CD4-positive, alpha-beta T cell (primary cell): ENCODE results near the gene NEB. TPM values are rescaled to one million over a fixed set of nuclear protein-coding genes. Genes with fewer than 3 reads are reported as not detected.

Source experiments
- ATAC-seq: fragments of 200-7000 bp; cut with Tn5 transposase; one replicate; pipeline ENCODE4 v1.10.0; 2022; ENCODE audit warnings: mild to moderate bottlenecking; ENCODE audit not compliant: poor library complexity
- CTCF ChIA-PET: fragments of 350-600 bp; sonication (Branson Sonifier 250); formaldehyde crosslinking; loops from one replicate; lab custom pipeline; 2021; ENCODE audit warnings: antibody characterized with exemption, inconsistent platforms; lab: Charles Lee
- POLR2A ChIA-PET: fragments of 350-600 bp; sonication (Branson Sonifier 250); formaldehyde crosslinking; loops from one replicate; lab custom pipeline; 2021; ENCODE audit warnings: antibody characterized with exemption, inconsistent platforms; lab: Charles Lee
- DNase-seq, 14 experiments: peaks; one replicate each; pipeline ENCODE4 v3.0.0-alpha.2; 2013 to 2020; ENCODE audit warnings: mixed read lengths in 2 of 14
- H3K27ac ChIP-seq, 2 donors: one replicate each; pipeline versions ENCODE4 v1.5.1 to v1.7.0; 2013; ENCODE audit warnings: low read length in 2 of 2, low read depth in 1 of 2, mild to moderate bottlenecking in 1 of 2
- H3K27me3 ChIP-seq, 2 experiments: 1 replicate in 1 of 2; 2 replicates in 1 of 2; pipeline versions ENCODE4 v1.6.1 to v1.7.0; 2013; ENCODE audit warnings: low read length in 2 of 2, control low read depth in 1 of 2, mild to moderate bottlenecking in 1 of 2, moderate library complexity in 1 of 2; ENCODE audit not compliant: insufficient read depth in 2 of 2, control insufficient read depth in 1 of 2
- H3K36me3 ChIP-seq: one replicate; pipeline ENCODE4 v1.6.1; 2013; ENCODE audit warnings: low read length, control low read depth; ENCODE audit not compliant: insufficient read depth
- H3K4me1 ChIP-seq: one replicate; pipeline ENCODE4 v1.6.1; 2013; ENCODE audit warnings: low read length, control low read depth; ENCODE audit not compliant: insufficient read depth
- H3K4me3 ChIP-seq: one replicate; pipeline ENCODE4 v1.5.1; 2013; ENCODE audit warnings: mild to moderate bottlenecking, low read length, moderate library complexity
- H3K9me3 ChIP-seq, 2 experiments: 1 replicate in 1 of 2; 2 replicates in 1 of 2; pipeline versions ENCODE4 v1.6.1 to v1.7.0; 2013; ENCODE audit warnings: low read length in 2 of 2, mild to moderate bottlenecking in 2 of 2, control low read depth in 1 of 2, moderate library complexity in 1 of 2; ENCODE audit not compliant: control insufficient read depth in 1 of 2, insufficient read depth in 1 of 2
- H3K27ac Mint-ChIP-seq: one replicate; pipeline ENCODE4 v1.8.0; 2020; ENCODE audit warnings: mixed read lengths
- H3K27me3 Mint-ChIP-seq: one replicate; pipeline ENCODE4 v1.8.0; 2021; ENCODE audit warnings: mixed read lengths
- H3K36me3 Mint-ChIP-seq: one replicate; pipeline ENCODE4 v1.8.0; 2021; ENCODE audit warnings: low read depth, mixed read lengths
- H3K4me1 Mint-ChIP-seq: one replicate; pipeline ENCODE4 v1.8.0; 2021; ENCODE audit warnings: low read depth, mixed read lengths
- H3K4me3 Mint-ChIP-seq: one replicate; pipeline ENCODE4 v1.8.0; 2020; ENCODE audit warnings: mild to moderate bottlenecking, mixed read lengths
- H3K9me3 Mint-ChIP-seq: one replicate; pipeline ENCODE4 v1.8.0; 2020; ENCODE audit warnings: mixed read lengths
- CTCF ChIP-seq: fragments of 200-600 bp; IDR thresholded peaks from one replicate; pipeline ENCODE4 v1.8.0; 2022; ENCODE audit warnings: antibody characterized with exemption, mild to moderate bottlenecking
- intact Hi-C, 2 experiments: fragments of 100-400 bp; cut with DNase I in 1 of 2; cut with micrococcal nuclease in 1 of 2; formaldehyde crosslinking; loops; one replicate each; pipeline versions ENCODE4 v1.15.1 to v1.9.0; 2023 to 2025; cut with DNase I, micrococcal nuclease
- total RNA-seq, 174 experiments: library from RNA in 2 of 174; stranded (reverse) in 2 of 174; gene quantifications; one replicate each; pipeline ENCODE4 v1.2.3 and lab custom pipeline; 2021 to 2026

The NEB gene
- total RNA-seq, 2 experiments from 2014 or later: 1.2 to 1.8 TPM

DNA sequence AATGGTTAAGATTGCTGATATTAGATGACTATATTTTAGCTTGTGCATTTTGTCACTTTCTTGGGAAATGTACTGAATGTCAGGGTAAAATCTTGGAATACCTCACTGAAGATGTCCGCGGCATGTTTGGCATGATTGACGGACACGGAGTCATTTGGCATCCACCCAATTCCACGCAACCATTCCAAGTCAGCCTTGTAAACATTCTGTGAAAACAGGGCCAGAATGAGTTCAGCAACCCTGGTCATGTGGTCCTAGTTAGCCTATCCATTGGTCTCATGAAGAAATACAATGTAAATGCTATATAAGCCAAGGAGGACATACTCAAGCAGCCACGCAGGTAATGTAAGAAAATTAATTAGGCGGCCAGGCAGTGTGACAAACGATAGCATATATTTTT is 165.1 kb downstream of the NEB start:
- intact Hi-C loops: no loop called here
- no peak for ATAC-seq
- Mint-ChIP-seq H3K36me3 (no peaks in the 10 kb centered on the region), H3K4me1 (no peaks in the 10 kb centered on the region), H3K27me3 (no peaks in the 10 kb centered on the region), H3K4me3 (no peak overlapping the region), H3K9me3 (no peaks in the 10 kb centered on the region), H3K27ac (no peak overlapping the region)
- POLR2A ChIA-PET: no interaction called here
- no peaks in the 10 kb centered on the region for H3K27me3 ChIP-seq
- H3K4me1 ChIP-seq: no peaks in the 10 kb centered on the region
- H3K36me3 ChIP-seq: no peaks in the 10 kb centered on the region
- no peak for DNase-seq
- H3K27ac ChIP-seq: no peak overlapping the region
- H3K9me3 ChIP-seq: no peaks in the 10 kb centered on the region
- no peak for TF ChIP-seq CTCF
- CTCF ChIA-PET: no interaction called here
- H3K4me3 ChIP-seq: no peak overlapping the region

- Histone ChIP-seq H3K27me3 (no peaks in the 10 kb centered on the region), H3K4me1 (no peaks in the 10 kb centered on the region), H3K4me3 (no peak overlapping the region), H3K36me3 (no peaks in the 10 kb centered on the region), H3K9me3 (no peaks in the 10 kb centered on the region), H3K27ac (no peak overlapping the region)
- ATAC-seq: no peak
- H3K4me3 Mint-ChIP-seq: no peak overlapping the region
- no peak for TF ChIP-seq CTCF
- no peak overlapping the region for H3K27ac Mint-ChIP-seq
- H3K4me1 Mint-ChIP-seq: no peaks in the 10 kb centered on the region
- no peaks in the 10 kb centered on the region for H3K27me3 Mint-ChIP-seq
- POLR2A ChIA-PET: no interaction called here
- CTCF ChIA-PET: no interaction called here
- DNase-seq: no peak
- intact Hi-C loops: no loop called here
- H3K9me3 Mint-ChIP-seq: no peaks in the 10 kb centered on the region
- H3K36me3 Mint-ChIP-seq: no peaks in the 10 kb centered on the region
Observed at GRCh38 chr2:151568501-151568900, 165.8 kb downstream of the NEB start.

DNA sequence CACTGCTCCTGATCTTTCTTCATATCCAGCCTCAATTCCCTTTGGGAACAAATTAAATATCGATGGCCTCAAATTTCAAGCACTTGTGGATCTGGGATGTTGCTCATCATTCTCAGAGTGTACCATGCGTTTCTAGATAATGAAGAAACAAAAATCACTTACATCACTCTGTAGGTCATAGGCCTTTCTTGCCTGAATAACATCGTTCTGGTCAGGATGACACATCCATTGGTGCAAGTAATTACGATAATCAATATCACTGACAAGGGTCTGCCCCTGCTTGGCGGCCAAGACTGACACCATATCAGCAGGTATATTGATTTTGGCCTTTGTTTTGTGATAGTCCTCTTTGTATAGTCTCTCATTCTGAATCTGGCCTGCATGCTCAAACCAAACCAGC is 167.3 kb downstream of the NEB start:
- Histone ChIP-seq H3K36me3 (no peaks in the 10 kb centered on the region), H3K4me1 (no peaks in the 10 kb centered on the region), H3K27me3 (no peaks in the 10 kb centered on the region), H3K9me3 (no peaks in the 10 kb centered on the region), H3K27ac (no peak overlapping the region), H3K4me3 (no peak overlapping the region)
- Mint-ChIP-seq H3K4me1 (no peaks in the 10 kb centered on the region), H3K36me3 (no peaks in the 10 kb centered on the region), H3K27me3 (no peaks in the 10 kb centered on the region), H3K9me3 (no peaks in the 10 kb centered on the region), H3K4me3 (no peak overlapping the region), H3K27ac (no peak overlapping the region)
- CTCF ChIA-PET: no interaction called here
- intact Hi-C loops: no loop called here
- no peak for TF ChIP-seq CTCF
- DNase-seq (no peak), ATAC-seq (no peak)
- POLR2A ChIA-PET: interaction anchor here (0.6 kb wide), 1 partner anchor 264 kb away, joined by 4 read pairs; no protein-coding TSS in a partner anchor
